Ectodermal cell (in vitro differentiated cells): Measurements from ENCODE around the gene MTMR6.

Experiments
- H3K27ac ChIP-seq: 2 replicates; pipeline ENCODE4 v1.7.0; 2013; ENCODE audit warnings: mild to moderate bottlenecking, low read depth, low read length; ENCODE audit not compliant: insufficient read depth, poor library complexity, severe bottlenecking
- H3K27me3 ChIP-seq: 2 replicates; pipeline ENCODE4 v1.7.0; 2013; ENCODE audit warnings: mild to moderate bottlenecking, low read length; ENCODE audit not compliant: insufficient read depth, control insufficient read depth, poor library complexity, severe bottlenecking
- H3K36me3 ChIP-seq: one replicate; pipeline ENCODE4 v1.7.0; 2013; ENCODE audit warnings: low read length; ENCODE audit not compliant: control insufficient read depth, insufficient read depth
- H3K4me1 ChIP-seq: one replicate; pipeline ENCODE4 v1.7.0; 2013; ENCODE audit warnings: low read length; ENCODE audit not compliant: control insufficient read depth, insufficient read depth
- H3K4me3 ChIP-seq: 2 replicates; pipeline ENCODE4 v1.7.0; 2013; ENCODE audit warnings: low read depth, low read length, control low read depth; ENCODE audit not compliant: insufficient read depth
- H3K9me3 ChIP-seq: 2 replicates; pipeline ENCODE4 v1.7.0; 2013; ENCODE audit warnings: mild to moderate bottlenecking, low read length, moderate library complexity; ENCODE audit not compliant: control insufficient read depth
- WGBS, 2 experiments: methylation state at CpG; one replicate each; pipeline ENCODE4 v1.1.7; 2013; ENCODE audit warnings: missing lambda C conversion rate in 2 of 2; 5-methylcytosine and 5-hydroxymethylcytosine counted together

Gene MTMR6

DNA sequence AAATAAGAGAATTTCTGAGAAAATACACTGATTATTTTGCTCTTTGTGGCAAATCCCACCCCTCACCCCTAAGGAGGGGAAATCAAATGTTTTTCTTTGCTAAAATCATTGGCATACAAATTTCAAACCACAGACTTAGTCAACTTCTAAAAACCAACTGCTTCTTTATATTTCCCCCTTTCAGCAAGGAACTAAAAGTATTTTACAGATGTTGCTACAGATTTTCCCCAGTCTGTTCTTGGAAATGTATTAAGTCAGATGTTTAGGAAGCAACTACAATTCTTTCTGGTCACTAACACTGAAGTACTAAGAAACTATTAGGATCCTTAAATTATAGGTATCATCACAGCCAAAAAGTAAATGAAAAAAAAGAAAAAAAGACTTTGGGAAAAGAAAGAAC lies 6.9 kb downstream of the MTMR6 start:
- no peak overlapping the region for H3K4me3 ChIP-seq

GRCh38 chr13:25276748-25277147 lies 10.5 kb downstream of the MTMR6 start:
- Histone ChIP-seq H3K27me3 (no peaks in the 10 kb centered on the region), H3K4me3 (no peak overlapping the region), H3K4me1 (no peaks in the 10 kb centered on the region), H3K36me3 (no peaks in the 10 kb centered on the region), H3K27ac (no peak overlapping the region), H3K9me3 (no peaks in the 10 kb centered on the region)
- 90 to 100% methylated on average over 1 to 2 of the region's 2 CpGs for WGBS, 2 experiments

More for the DNA sequence above, 6.9 kb downstream of the MTMR6 start:
- Histone ChIP-seq H3K36me3 (no peaks in the 10 kb centered on the region), H3K9me3 (no peaks in the 10 kb centered on the region), H3K27ac (no peak overlapping the region), H3K27me3 (no peaks in the 10 kb centered on the region), H3K4me1 (no peaks in the 10 kb centered on the region)

DNA sequence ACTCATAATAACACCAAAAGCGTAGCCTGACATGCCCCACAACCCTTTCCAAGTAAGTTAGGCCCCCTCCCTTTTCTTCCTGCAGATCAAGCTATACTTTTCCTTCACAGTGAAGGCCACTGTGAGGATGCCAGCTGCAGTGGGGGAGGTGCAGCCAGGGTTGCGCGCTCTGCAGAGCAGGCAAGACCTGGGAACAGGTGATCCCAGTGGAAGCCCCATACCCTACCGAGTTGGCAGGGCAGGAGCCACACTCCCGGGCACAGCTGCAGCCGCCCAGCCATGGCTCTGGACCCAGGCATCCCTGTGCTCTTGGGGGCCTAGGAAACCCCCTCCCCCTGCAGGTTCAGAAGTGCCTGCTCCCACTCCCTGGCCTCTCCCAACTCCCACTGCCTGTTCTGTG lies 18.7 kb downstream of the MTMR6 start:
- Histone ChIP-seq H3K36me3 (peaks cover 9% of the 10 kb centered on the region), H3K4me1 (no peaks in the 10 kb centered on the region), H3K9me3 (no peaks in the 10 kb centered on the region), H3K27me3 (no peaks in the 10 kb centered on the region), H3K4me3 (no peak overlapping the region), H3K27ac (no peak overlapping the region)
- WGBS, 2 experiments = 90 to 92% methylated on average over 6 of the region's 6 CpGs

- 85 to 89% methylated on average over 1 of the region's 1 CpG for WGBS, 2 experiments
- peaks cover 9% of the 10 kb centered on the region for H3K36me3 ChIP-seq
- no peaks in the 10 kb centered on the region for H3K27me3 ChIP-seq
- H3K9me3 ChIP-seq = no peaks in the 10 kb centered on the region
- no peak overlapping the region for H3K4me3 ChIP-seq
- H3K27ac ChIP-seq = no peak overlapping the region
- no peaks in the 10 kb centered on the region for H3K4me1 ChIP-seq
Measured at GRCh38 chr13:25267715-25268114, 19.6 kb downstream of the MTMR6 start.

GRCh38 chr13:25266706-25267105 lies 20.6 kb downstream of the MTMR6 start:
- Histone ChIP-seq H3K4me3 (no peak overlapping the region), H3K27ac (no peak overlapping the region), H3K4me1 (no peaks in the 10 kb centered on the region), H3K36me3 (peaks cover 9% of the 10 kb centered on the region), H3K27me3 (no peaks in the 10 kb centered on the region), H3K9me3 (no peaks in the 10 kb centered on the region)
- 85 to 92% methylated on average over 5 of the region's 5 CpGs for WGBS, 2 experiments

DNA sequence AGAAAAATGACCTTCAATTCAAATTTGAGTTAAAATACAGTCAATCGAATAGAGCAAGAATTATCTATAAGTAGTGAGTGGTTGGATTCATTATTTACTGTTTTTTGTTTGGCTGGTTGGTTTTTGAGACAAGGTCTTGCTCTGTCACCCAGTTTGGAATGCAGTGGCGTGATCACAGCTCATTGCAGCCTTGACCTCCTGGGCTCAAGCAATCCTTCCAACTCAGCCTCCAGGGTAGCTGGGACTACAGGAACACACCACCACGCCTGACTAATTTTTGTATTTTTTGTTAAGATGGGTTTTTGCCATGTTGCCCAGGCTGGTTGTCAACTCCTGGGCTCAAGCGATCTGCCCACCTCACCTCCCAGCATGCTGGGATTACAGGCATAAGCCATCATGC lies 25.0 kb downstream of the MTMR6 start:
- Histone ChIP-seq H3K4me1 (no peaks in the 10 kb centered on the region), H3K36me3 (peaks cover 9% of the 10 kb centered on the region), H3K27me3 (no peaks in the 10 kb centered on the region), H3K9me3 (no peaks in the 10 kb centered on the region), H3K27ac (no peak overlapping the region), H3K4me3 (no peak overlapping the region)
- 85 to 96% methylated on average over 4 of the region's 4 CpGs for WGBS, 2 experiments

- Histone ChIP-seq H3K9me3 (no peaks in the 10 kb centered on the region), H3K27ac (no peak overlapping the region), H3K27me3 (no peaks in the 10 kb centered on the region), H3K36me3 (no peaks in the 10 kb centered on the region), H3K4me3 (no peak overlapping the region), H3K4me1 (no peaks in the 10 kb centered on the region)
- WGBS, 2 experiments = 89 to 93% methylated on average over 2 of the region's 2 CpGs
Measured at GRCh38 chr13:25253702-25254101, 33.6 kb downstream of the MTMR6 start.

GRCh38 chr13:25252752-25253151 lies 34.5 kb downstream of the MTMR6 start:
- Histone ChIP-seq H3K4me3 (no peak overlapping the region), H3K27me3 (no peaks in the 10 kb centered on the region), H3K4me1 (no peaks in the 10 kb centered on the region), H3K27ac (no peak overlapping the region), H3K36me3 (no peaks in the 10 kb centered on the region), H3K9me3 (no peaks in the 10 kb centered on the region)
- 94 to 95% methylated on average over 2 of the region's 2 CpGs for WGBS, 2 experiments

GRCh38 chr13:25252225-25252624 lies 35.1 kb downstream of the MTMR6 start:
- no peaks in the 10 kb centered on the region for H3K27me3 ChIP-seq
- no peak overlapping the region for H3K4me3 ChIP-seq
- no peaks in the 10 kb centered on the region for H3K4me1 ChIP-seq
- no peaks in the 10 kb centered on the region for H3K9me3 ChIP-seq
- no peaks in the 10 kb centered on the region for H3K36me3 ChIP-seq
- WGBS, 2 experiments = 92 to 95% methylated on average over 4 of the region's 4 CpGs
- no peak overlapping the region for H3K27ac ChIP-seq

GRCh38 chr13:25249001-25249543 lies 38.2 kb downstream of the MTMR6 start:
- H3K36me3 ChIP-seq = no peaks in the 10 kb centered on the region
- H3K9me3 ChIP-seq = no peaks in the 10 kb centered on the region
- H3K27me3 ChIP-seq = no peaks in the 10 kb centered on the region
- no peak overlapping the region for H3K4me3 ChIP-seq
- no peaks in the 10 kb centered on the region for H3K4me1 ChIP-seq
- 37 to 49% methylated on average over 4 of the region's 5 CpGs for WGBS, 2 experiments
- H3K27ac ChIP-seq = no peak overlapping the region

DNA sequence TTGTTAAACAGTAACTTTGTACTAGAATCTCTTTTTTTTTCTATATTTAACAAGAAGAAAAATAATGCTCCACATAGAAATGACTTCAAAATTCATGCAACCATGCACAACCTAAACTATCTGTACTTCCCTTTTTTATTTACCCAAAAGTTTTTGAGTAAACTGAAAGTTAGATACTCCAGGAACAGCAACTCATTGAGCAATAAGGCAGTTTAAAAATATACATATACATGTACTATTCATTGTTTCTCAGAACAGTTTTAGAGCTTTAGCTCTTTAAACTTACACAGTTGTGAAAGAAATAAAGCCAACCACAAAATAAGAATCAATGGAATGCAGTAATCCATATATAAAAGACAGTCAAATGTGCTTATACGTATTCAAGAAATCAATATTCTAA lies 39.2 kb downstream of the MTMR6 start:
- Histone ChIP-seq H3K4me3 (no peak overlapping the region), H3K27me3 (no peaks in the 10 kb centered on the region), H3K27ac (no peak overlapping the region), H3K9me3 (no peaks in the 10 kb centered on the region), H3K36me3 (no peaks in the 10 kb centered on the region), H3K4me1 (no peaks in the 10 kb centered on the region)
- WGBS, 2 experiments = no CpG with 5 or more reads among the region's 1 CpG
